ENCODE measurements around the gene ICOS. TPM values are rescaled to one million over a fixed set of nuclear protein-coding genes. Genes with fewer than 3 reads are reported as not detected.

The ICOS gene
- total RNA-seq, 1 experiment from 2014 or later, result not detected

DNA sequence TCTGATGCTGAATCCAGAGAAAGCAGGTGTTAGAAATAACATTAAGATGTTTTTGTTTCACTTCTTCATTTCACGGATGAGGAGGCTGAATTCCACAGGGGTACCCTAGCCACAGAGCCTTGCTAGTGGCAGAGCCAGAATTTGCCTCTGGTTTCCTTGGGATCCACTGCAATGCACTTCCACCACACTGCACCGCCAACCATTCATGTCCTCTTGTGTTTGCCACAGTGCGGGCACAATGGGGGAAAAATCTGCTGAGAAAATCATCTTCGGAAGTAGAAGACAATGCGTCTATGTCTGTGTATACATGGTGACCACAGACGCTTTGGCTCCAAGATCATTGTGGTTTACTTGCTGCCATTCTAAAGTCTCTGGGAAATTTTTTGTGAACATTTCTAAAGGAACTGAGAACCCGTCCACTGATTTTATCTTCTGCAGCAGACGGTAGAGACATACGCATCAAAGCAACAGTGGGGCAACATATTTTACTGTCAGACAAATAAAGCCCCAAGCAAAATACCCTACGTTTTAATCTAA is 14.9 kb downstream of the ICOS start:
- Histone ChIP-seq H3K4me2 (ENCODE audit: insufficient read depth, insufficient read length, low read length) (no peak overlapping the region), H4K8ac (replicated peaks; ENCODE audit: insufficient read length, low read depth, low read length) (no peak overlapping the region), H2BK15ac (ENCODE audit: low read depth, low read length) (no peak overlapping the region), H4K20me1 (ENCODE audit: control insufficient read depth, insufficient read depth, insufficient read length) (no peaks in the 10 kb centered on the region), H2BK120ac (ENCODE audit: low read depth, low read length, poor library complexity, severe bottlenecking) (no peak overlapping the region), H3K56ac (ENCODE audit: insufficient read length, low read depth, low read length) (no peak overlapping the region), H3K23ac (ENCODE audit: insufficient read length, low read depth, low read length) (no peak overlapping the region), H3K27me3 (ENCODE audit: insufficient read depth, low read length) (peaks cover 3% of the 10 kb centered on the region; the same call in 1 of the 2 replicates), H3K27ac (ENCODE audit: insufficient read length, low read depth, low read length) (no peak overlapping the region), H3K18ac (ENCODE audit: insufficient read length, low read depth, low read length) (no peak overlapping the region), H2BK12ac (ENCODE audit: insufficient read length, low read depth, low read length) (no peak overlapping the region), H2BK5ac (ENCODE audit: insufficient read length, low read length) (no peak overlapping the region), H3T11ph (ENCODE audit: low read length) (no peak overlapping the region), H4K91ac (ENCODE audit: insufficient read length, low read depth, low read length) (no peak overlapping the region), H4K5ac (ENCODE audit: insufficient read length, low read depth, low read length) (no peak overlapping the region), H2AFZ (ENCODE audit: low read length) (no peak overlapping the region), H3K4me1 (ENCODE audit: insufficient read depth, low read length) (no peaks in the 10 kb centered on the region), H3K14ac (ENCODE audit: insufficient read depth, low read length) (no peak overlapping the region), H2AK5ac (ENCODE audit: insufficient read length, low read length) (no peak overlapping the region), H3K79me1 (ENCODE audit: insufficient read depth, low read depth, low read length, poor library complexity, severe bottlenecking) (no peaks in the 10 kb centered on the region), H3K23me2 (ENCODE audit: insufficient read length, low read depth, low read length, poor library complexity, severe bottlenecking) (no peaks in the 10 kb centered on the region), H3K9ac (ENCODE audit: extremely low read depth, insufficient read length, low read length) (no peak overlapping the region), H2BK20ac (ENCODE audit: low read depth, low read length, poor library complexity, severe bottlenecking) (no peak overlapping the region), H3K79me2 (ENCODE audit: insufficient read depth, low read length) (no peaks in the 10 kb centered on the region), H3K4ac (ENCODE audit: low read depth, low read length) (no peak overlapping the region), H3K9me3 (ENCODE audit: control insufficient read depth, low read depth, low read length) (no peaks in the 10 kb centered on the region)
- Mint-ChIP-seq H3K27me3 (ENCODE audit: low read depth) (no peaks in the 10 kb centered on the region), H3K4me3 (no peak overlapping the region), H3K9me3 (no peaks in the 10 kb centered on the region), H3K36me3 (ENCODE audit: insufficient read depth in 1 of 3, low read depth in 3 of 3) (no peaks in the 10 kb centered on the region), H3K4me1 (no peaks in the 10 kb centered on the region), H3K27ac (no peak overlapping the region)
- TF ChIP-seq, protein P1, sequence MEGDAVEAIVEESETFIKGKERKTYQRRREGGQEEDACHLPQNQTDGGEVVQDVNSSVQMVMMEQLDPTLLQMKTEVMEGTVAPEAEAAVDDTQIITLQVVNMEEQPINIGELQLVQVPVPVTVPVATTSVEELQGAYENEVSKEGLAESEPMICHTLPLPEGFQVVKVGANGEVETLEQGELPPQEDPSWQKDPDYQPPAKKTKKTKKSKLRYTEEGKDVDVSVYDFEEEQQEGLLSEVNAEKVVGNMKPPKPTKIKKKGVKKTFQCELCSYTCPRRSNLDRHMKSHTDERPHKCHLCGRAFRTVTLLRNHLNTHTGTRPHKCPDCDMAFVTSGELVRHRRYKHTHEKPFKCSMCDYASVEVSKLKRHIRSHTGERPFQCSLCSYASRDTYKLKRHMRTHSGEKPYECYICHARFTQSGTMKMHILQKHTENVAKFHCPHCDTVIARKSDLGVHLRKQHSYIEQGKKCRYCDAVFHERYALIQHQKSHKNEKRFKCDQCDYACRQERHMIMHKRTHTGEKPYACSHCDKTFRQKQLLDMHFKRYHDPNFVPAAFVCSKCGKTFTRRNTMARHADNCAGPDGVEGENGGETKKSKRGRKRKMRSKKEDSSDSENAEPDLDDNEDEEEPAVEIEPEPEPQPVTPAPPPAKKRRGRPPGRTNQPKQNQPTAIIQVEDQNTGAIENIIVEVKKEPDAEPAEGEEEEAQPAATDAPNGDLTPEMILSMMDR (conservative IDR thresholded peaks at IDR 0.05), result no peak
- no peak for DNase-seq
- WGBS (ENCODE audit: extremely low coverage, insufficient read length, low lambda C conversion rate), result no CpG with 5 or more reads among the region's 10 CpGs
